ENCODE measurements around the gene SNAP25. TPM values are rescaled to one million over a fixed set of nuclear protein-coding genes. Genes with fewer than 3 reads are reported as not detected.

SNAP25 gene
- total RNA-seq (2022; extraction: Qiagen RNA extraction; ENCODE audit: low read depth): 11.4 to 20.3 TPM (median 16.6 TPM) in 5 replicates

DNA sequence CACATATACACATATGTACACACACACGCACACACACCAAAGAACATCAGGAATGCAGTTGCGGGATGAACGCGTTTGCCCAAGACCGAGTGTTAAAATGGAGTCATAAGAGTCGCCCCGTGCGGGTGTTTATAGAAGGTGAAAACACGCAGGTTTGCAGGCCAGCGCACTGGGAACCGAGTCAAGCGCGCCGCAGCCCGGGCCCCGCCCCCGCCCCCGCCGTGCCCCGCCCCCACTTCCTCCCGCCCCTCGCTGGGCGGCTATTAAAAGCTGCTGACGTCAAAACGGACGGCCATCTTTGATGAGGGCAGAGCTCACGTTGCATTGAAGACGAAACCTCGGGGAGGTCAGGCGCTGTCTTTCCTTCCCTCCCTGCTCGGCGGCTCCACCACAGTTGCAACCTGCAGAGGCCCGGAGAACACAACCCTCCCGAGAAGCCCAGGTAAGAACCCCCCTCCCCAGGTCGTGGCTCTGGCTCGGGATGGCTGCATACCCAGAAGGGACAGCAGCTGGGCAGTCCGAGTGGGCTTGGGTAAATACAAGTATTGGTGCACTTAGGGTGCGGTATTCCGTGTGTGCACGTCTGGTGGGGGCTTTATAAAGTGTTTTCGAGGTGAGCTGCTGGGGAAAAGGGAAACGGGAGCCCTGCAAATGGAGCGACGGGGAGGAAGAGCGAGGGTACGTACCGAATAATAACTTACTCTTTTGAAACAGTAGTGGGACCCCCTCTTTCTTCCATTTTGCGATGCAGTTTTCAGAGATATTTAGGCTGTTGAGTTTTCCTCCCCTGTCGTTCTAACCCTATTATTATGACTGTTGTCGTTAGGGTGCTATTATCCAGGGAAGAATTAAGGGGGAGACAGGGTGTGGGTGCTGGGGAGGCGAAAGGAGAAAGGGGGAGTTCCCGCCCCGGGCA, at the start of gene SNAP25:
Gene SNAP25 (plus strand): TSS at position 295 of the 916 bp plus-strand sequence. CDS start 56,662 bp downstream, outside the sequence.

Other genes with a start within 250 kb of the SNAP25 start
- gene ANKEF1, start 183.8 kb upstream of the SNAP25 start, total RNA-seq (2022; extraction: Qiagen RNA extraction; ENCODE audit: low read depth): 6.5 to 7.2 TPM (median 6.9 TPM) in 5 replicates
- 15.1 to 21.3 TPM (median 19.3 TPM) in 5 replicates for gene MKKS, start 215.4 kb downstream of the SNAP25 start, total RNA-seq (2022; extraction: Qiagen RNA extraction; ENCODE audit: low read depth)
- gene SLX4IP, start 216.5 kb downstream of the SNAP25 start, total RNA-seq (2022; extraction: Qiagen RNA extraction; ENCODE audit: low read depth): 2.0 to 3.0 TPM (median 2.4 TPM) in 5 replicates